CD4-positive, alpha-beta T cell (primary cell): ENCODE results near the gene KIF26B. TPM values are rescaled to one million over a fixed set of nuclear protein-coding genes. Genes with fewer than 3 reads are reported as not detected.

Source experiments
- ATAC-seq: fragments of 200-7000 bp; cut with Tn5 transposase; one replicate; pipeline ENCODE4 v1.10.0; 2022; ENCODE audit warnings: mild to moderate bottlenecking; ENCODE audit not compliant: poor library complexity
- CTCF ChIA-PET: fragments of 350-600 bp; sonication (Branson Sonifier 250); formaldehyde crosslinking; loops from one replicate; lab custom pipeline; 2021; ENCODE audit warnings: antibody characterized with exemption, inconsistent platforms; lab: Charles Lee
- POLR2A ChIA-PET: fragments of 350-600 bp; sonication (Branson Sonifier 250); formaldehyde crosslinking; loops from one replicate; lab custom pipeline; 2021; ENCODE audit warnings: antibody characterized with exemption, inconsistent platforms; lab: Charles Lee
- DNase-seq, 14 experiments: peaks; one replicate each; pipeline ENCODE4 v3.0.0-alpha.2; 2013 to 2020; ENCODE audit warnings: mixed read lengths in 2 of 14
- H3K27ac ChIP-seq, 2 donors: one replicate each; pipeline versions ENCODE4 v1.5.1 to v1.7.0; 2013; ENCODE audit warnings: low read length in 2 of 2, low read depth in 1 of 2, mild to moderate bottlenecking in 1 of 2
- H3K27me3 ChIP-seq, 2 experiments: 1 replicate in 1 of 2; 2 replicates in 1 of 2; pipeline versions ENCODE4 v1.6.1 to v1.7.0; 2013; ENCODE audit warnings: low read length in 2 of 2, control low read depth in 1 of 2, mild to moderate bottlenecking in 1 of 2, moderate library complexity in 1 of 2; ENCODE audit not compliant: insufficient read depth in 2 of 2, control insufficient read depth in 1 of 2
- H3K36me3 ChIP-seq: one replicate; pipeline ENCODE4 v1.6.1; 2013; ENCODE audit warnings: low read length, control low read depth; ENCODE audit not compliant: insufficient read depth
- H3K4me1 ChIP-seq: one replicate; pipeline ENCODE4 v1.6.1; 2013; ENCODE audit warnings: low read length, control low read depth; ENCODE audit not compliant: insufficient read depth
- H3K4me3 ChIP-seq: one replicate; pipeline ENCODE4 v1.5.1; 2013; ENCODE audit warnings: mild to moderate bottlenecking, low read length, moderate library complexity
- H3K9me3 ChIP-seq, 2 experiments: 1 replicate in 1 of 2; 2 replicates in 1 of 2; pipeline versions ENCODE4 v1.6.1 to v1.7.0; 2013; ENCODE audit warnings: low read length in 2 of 2, mild to moderate bottlenecking in 2 of 2, control low read depth in 1 of 2, moderate library complexity in 1 of 2; ENCODE audit not compliant: control insufficient read depth in 1 of 2, insufficient read depth in 1 of 2
- H3K27ac Mint-ChIP-seq: one replicate; pipeline ENCODE4 v1.8.0; 2020; ENCODE audit warnings: mixed read lengths
- H3K27me3 Mint-ChIP-seq: one replicate; pipeline ENCODE4 v1.8.0; 2021; ENCODE audit warnings: mixed read lengths
- H3K36me3 Mint-ChIP-seq: one replicate; pipeline ENCODE4 v1.8.0; 2021; ENCODE audit warnings: low read depth, mixed read lengths
- H3K4me1 Mint-ChIP-seq: one replicate; pipeline ENCODE4 v1.8.0; 2021; ENCODE audit warnings: low read depth, mixed read lengths
- H3K4me3 Mint-ChIP-seq: one replicate; pipeline ENCODE4 v1.8.0; 2020; ENCODE audit warnings: mild to moderate bottlenecking, mixed read lengths
- H3K9me3 Mint-ChIP-seq: one replicate; pipeline ENCODE4 v1.8.0; 2020; ENCODE audit warnings: mixed read lengths
- intact Hi-C, 2 experiments: fragments of 100-400 bp; cut with DNase I in 1 of 2; cut with micrococcal nuclease in 1 of 2; formaldehyde crosslinking; loops; one replicate each; pipeline versions ENCODE4 v1.15.1 to v1.9.0; 2023 to 2025; cut with DNase I, micrococcal nuclease
- total RNA-seq, 174 experiments: library from RNA in 2 of 174; stranded (reverse) in 2 of 174; gene quantifications; one replicate each; pipeline ENCODE4 v1.2.3 and lab custom pipeline; 2021 to 2026
- TF ChIP-seq, protein P1 (sequence below): fragments of 200-600 bp; IDR thresholded peaks from one replicate; pipeline ENCODE4 v1.8.0; 2022; ENCODE audit warnings: antibody characterized with exemption, mild to moderate bottlenecking

Gene KIF26B
- total RNA-seq, 2 experiments from 2014 or later, result 0.03 TPM; not detected in 1

DNA sequence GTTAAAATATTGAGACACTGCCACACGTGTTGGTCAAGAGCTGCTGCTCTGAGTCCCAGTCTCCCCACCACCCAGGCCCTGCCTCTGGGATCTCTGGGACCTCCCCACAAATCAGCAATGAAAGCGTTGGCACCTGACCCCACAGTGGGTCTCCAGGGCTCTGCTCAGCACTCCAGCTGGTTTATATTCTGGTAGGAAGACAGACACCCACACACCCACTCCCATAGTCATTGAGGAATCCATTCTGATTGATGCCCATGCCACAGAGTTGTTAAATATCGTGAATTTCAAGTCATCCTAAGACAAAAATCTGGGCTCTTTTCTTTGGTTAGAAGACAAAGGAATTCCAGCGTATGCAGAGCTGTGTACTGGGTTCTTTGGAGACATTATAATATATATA is 91.6 kb downstream of the KIF26B start:
- ChIA-PET CTCF (no interaction called here), POLR2A (no interaction called here)
- Histone ChIP-seq H3K9me3 (peaks cover 0 to 3% of the 10 kb centered on the region in 2 experiments), H3K36me3 (no peaks in the 10 kb centered on the region), H3K4me3 (no peak overlapping the region), H3K4me1 (no peaks in the 10 kb centered on the region), H3K27me3 (no peaks in the 10 kb centered on the region), H3K27ac (no peak overlapping the region)
- Mint-ChIP-seq H3K27ac (no peak overlapping the region), H3K9me3 (peaks cover 3% of the 10 kb centered on the region), H3K36me3 (no peaks in the 10 kb centered on the region), H3K4me1 (no peaks in the 10 kb centered on the region), H3K4me3 (no peak overlapping the region), H3K27me3 (no peaks in the 10 kb centered on the region)
- ATAC-seq (no peak), DNase-seq (no peak)
- intact Hi-C loops, result loop anchor here in 1 of 2 experiments (10.0 kb wide), 1 partner anchor 58 kb away; no protein-coding TSS in a partner anchor
- TF ChIP-seq, protein P1, sequence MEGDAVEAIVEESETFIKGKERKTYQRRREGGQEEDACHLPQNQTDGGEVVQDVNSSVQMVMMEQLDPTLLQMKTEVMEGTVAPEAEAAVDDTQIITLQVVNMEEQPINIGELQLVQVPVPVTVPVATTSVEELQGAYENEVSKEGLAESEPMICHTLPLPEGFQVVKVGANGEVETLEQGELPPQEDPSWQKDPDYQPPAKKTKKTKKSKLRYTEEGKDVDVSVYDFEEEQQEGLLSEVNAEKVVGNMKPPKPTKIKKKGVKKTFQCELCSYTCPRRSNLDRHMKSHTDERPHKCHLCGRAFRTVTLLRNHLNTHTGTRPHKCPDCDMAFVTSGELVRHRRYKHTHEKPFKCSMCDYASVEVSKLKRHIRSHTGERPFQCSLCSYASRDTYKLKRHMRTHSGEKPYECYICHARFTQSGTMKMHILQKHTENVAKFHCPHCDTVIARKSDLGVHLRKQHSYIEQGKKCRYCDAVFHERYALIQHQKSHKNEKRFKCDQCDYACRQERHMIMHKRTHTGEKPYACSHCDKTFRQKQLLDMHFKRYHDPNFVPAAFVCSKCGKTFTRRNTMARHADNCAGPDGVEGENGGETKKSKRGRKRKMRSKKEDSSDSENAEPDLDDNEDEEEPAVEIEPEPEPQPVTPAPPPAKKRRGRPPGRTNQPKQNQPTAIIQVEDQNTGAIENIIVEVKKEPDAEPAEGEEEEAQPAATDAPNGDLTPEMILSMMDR, result no peak

DNA sequence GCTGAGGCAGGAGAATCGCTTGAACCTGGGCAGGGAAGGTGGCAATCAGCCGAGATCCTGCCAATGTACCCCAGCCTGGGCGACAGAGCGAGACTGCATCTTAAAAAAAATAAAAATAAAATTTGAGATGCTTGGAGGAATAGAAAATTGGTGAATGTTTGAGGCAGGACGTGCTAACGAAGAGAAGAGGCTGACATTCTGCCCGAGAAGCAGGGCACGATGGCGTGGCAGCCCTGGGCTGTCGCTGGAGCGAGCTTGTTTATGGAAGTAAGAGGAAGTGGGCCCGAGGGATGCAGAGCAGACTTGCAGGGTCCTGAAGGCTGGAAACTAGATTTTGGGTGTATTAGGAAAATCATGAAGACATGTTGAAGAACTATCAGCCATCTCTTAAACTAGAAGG is 92.6 kb downstream of the KIF26B start:
- Mint-ChIP-seq H3K36me3 (no peaks in the 10 kb centered on the region), H3K27me3 (no peaks in the 10 kb centered on the region), H3K4me1 (no peaks in the 10 kb centered on the region), H3K9me3 (peaks cover 6% of the 10 kb centered on the region), H3K27ac (no peak overlapping the region), H3K4me3 (no peak overlapping the region)
- no peak overlapping the region for H3K4me3 ChIP-seq
- ATAC-seq, result no peak
- H3K36me3 ChIP-seq, result no peaks in the 10 kb centered on the region
- no peaks in the 10 kb centered on the region for H3K27me3 ChIP-seq
- intact Hi-C loops, result loop anchor here in 1 of 2 experiments (10.0 kb wide), 1 partner anchor 57 kb away; no protein-coding TSS in a partner anchor
- CTCF ChIA-PET, result no interaction called here
- TF ChIP-seq, protein P1, result no peak
- H3K9me3 ChIP-seq, result no peaks in the 10 kb centered on the region
- no peak for DNase-seq
- no peak overlapping the region for H3K27ac ChIP-seq
- H3K4me1 ChIP-seq, result no peaks in the 10 kb centered on the region
- POLR2A ChIA-PET, result interaction anchor here (0.6 kb wide), 1 partner anchor 179 kb away, joined by 3 read pairs; no protein-coding TSS in a partner anchor

DNA sequence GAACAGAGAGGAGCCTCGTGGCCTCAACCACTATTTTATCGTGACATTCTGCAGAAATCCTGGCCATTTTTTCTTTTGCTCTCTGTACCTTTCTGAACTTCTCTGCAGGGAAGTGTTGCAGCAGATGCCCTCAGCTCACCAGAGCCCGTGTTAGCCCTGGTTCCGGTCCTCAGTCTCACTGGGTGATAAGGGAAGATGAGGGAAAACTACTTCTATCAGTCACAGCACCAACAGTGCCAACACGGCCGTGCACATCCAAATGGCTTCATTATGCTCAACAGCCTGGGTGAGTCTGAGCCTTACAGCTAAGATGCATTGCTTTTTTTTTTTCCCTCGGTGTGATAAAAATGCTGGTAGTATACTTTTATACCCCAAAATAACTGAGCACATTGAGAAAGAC is 93.0 kb downstream of the KIF26B start:
- Mint-ChIP-seq H3K9me3 (peaks cover 9% of the 10 kb centered on the region), H3K27me3 (no peaks in the 10 kb centered on the region), H3K4me1 (no peaks in the 10 kb centered on the region), H3K36me3 (no peaks in the 10 kb centered on the region), H3K27ac (no peak overlapping the region), H3K4me3 (no peak overlapping the region)
- TF ChIP-seq, protein P1, result no peak
- Histone ChIP-seq H3K4me3 (no peak overlapping the region), H3K27me3 (no peaks in the 10 kb centered on the region), H3K27ac (no peak overlapping the region), H3K9me3 (no peaks in the 10 kb centered on the region), H3K4me1 (no peaks in the 10 kb centered on the region), H3K36me3 (no peaks in the 10 kb centered on the region)
- ChIA-PET POLR2A (interaction anchor here (0.6 kb wide), 1 partner anchor 179 kb away, joined by 3 read pairs; no protein-coding TSS in a partner anchor), CTCF (no interaction called here)
- ATAC-seq, result no peak
- intact Hi-C loops, result loop anchor here in 1 of 2 experiments (10.0 kb wide), 1 partner anchor 57 kb away; no protein-coding TSS in a partner anchor
- no peak for DNase-seq
